Left colon (tissue), 2 donors: ENCODE results near the gene CD93. TPM values are rescaled to one million over a fixed set of nuclear protein-coding genes. Genes with fewer than 3 reads are reported as not detected.

ENCODE experiments used
- ATAC-seq: fragments of 200-7000 bp; cut with Tn5 transposase; one replicate; pipeline ENCODE4 v1.9.1; 2020; ENCODE audit warnings: mild to moderate bottlenecking, moderate library complexity
- DNase-seq, 2 donors: peaks; one replicate each; pipeline ENCODE4 v3.0.0-alpha.2; 2020
- intact Hi-C, 2 donors: fragments of 100-400 bp; cut with DNase I in 1 of 2; cut with micrococcal nuclease in 1 of 2; formaldehyde crosslinking; loops; one replicate each; pipeline versions ENCODE4 v1.11.2 to v1.14.0; 2022; cut with DNase I, micrococcal nuclease
- total RNA-seq, 2 donors: library from RNA; stranded (reverse); fragmentation: NEBNext Ultra II Directional; extraction: Animal tissue kit (Norgen Biotek cat#: 25700); gene quantifications; one replicate each; pipeline ENCODE4 v1.2.1, GENCODE V29; 2021
- donor health status: DM: no; HTN: no; CAD: no.
- donor health status: DM: yes; HTN: yes; CAD: no.

The CD93 gene
- total RNA-seq, 2 donors from 2014 or later, result 9.0 to 14.2 TPM

- intact Hi-C loops, result no loop called here
- ATAC-seq, result no peak
- no peak for DNase-seq
These were observed 1.6 kb upstream of the CD93 start for GRCh38 chr20:23087587-23088251.

GRCh38 chr20:23086931-23087411, 847 bp upstream of the CD93 start:
- intact Hi-C loops, result no loop called here
- ATAC-seq (no peak), DNase-seq (no peak)

- no peak for DNase-seq
- intact Hi-C loops, result no loop called here
- ATAC-seq, result no peak
These were observed 578 bp downstream of the CD93 start for GRCh38 chr20:23085436-23086055.

- ATAC-seq (no peak), DNase-seq (no peak)
- intact Hi-C loops, result no loop called here
These were observed 1.2 kb downstream of the CD93 start for GRCh38 chr20:23084845-23085365.

- intact Hi-C loops, result no loop called here
These were observed 1.8 kb downstream of the CD93 start for GRCh38 chr20:23084282-23084844.

GRCh38 chr20:23083553-23084220, 2.4 kb downstream of the CD93 start:
- DNase-seq, result no peak
- intact Hi-C loops, result no loop called here
- ATAC-seq, result no peak

More at GRCh38 chr20:23084282-23084844, 1.8 kb downstream of the CD93 start:
- ATAC-seq, result no peak
- no peak for DNase-seq

- DNase-seq, result no peak
- ATAC-seq, result no peak
- intact Hi-C loops, result no loop called here
These were observed 3.1 kb downstream of the CD93 start for GRCh38 chr20:23082846-23083552.

GRCh38 chr20:23081263-23081819, 4.8 kb downstream of the CD93 start:
- intact Hi-C loops, result no loop called here
- ATAC-seq, result no peak
- no peak for DNase-seq

GRCh38 chr20:23080521-23080920, 5.6 kb downstream of the CD93 start:
- DNase-seq, result no peak
- intact Hi-C loops, result no loop called here
- ATAC-seq, result no peak

- DNase-seq, result no peak
These were observed 6.2 kb downstream of the CD93 start for GRCh38 chr20:23079926-23080325.

GRCh38 chr20:23079016-23079351, 7.1 kb downstream of the CD93 start:
- intact Hi-C loops, result no loop called here
- DNase-seq (no peak), ATAC-seq (no peak)

More at GRCh38 chr20:23079926-23080325, 6.2 kb downstream of the CD93 start:
- no peak for ATAC-seq
- intact Hi-C loops, result no loop called here

GRCh38 chr20:23078351-23079015, 7.6 kb downstream of the CD93 start:
- DNase-seq, result no peak
- intact Hi-C loops, result no loop called here

GRCh38 chr20:23077277-23077676, 8.8 kb downstream of the CD93 start:
- no peak for ATAC-seq
- intact Hi-C loops, result no loop called here
- DNase-seq, result no peak

More at GRCh38 chr20:23078351-23079015, 7.6 kb downstream of the CD93 start:
- no peak for ATAC-seq

GRCh38 chr20:23074052-23074451, 12.1 kb downstream of the CD93 start:
- ATAC-seq (no peak), DNase-seq (no peak)
- intact Hi-C loops, result no loop called here

GRCh38 chr20:23072892-23073586, 13.1 kb downstream of the CD93 start:
- intact Hi-C loops, result no loop called here
- ATAC-seq (no peak), DNase-seq (no peak)

- ATAC-seq, result no peak
- intact Hi-C loops, result no loop called here
- DNase-seq, result no peak
These were observed 14.1 kb downstream of the CD93 start for GRCh38 chr20:23071996-23072395.

GRCh38 chr20:23071398-23071797, 14.7 kb downstream of the CD93 start:
- intact Hi-C loops, result no loop called here
- ATAC-seq (no peak), DNase-seq (no peak)

- no peak for DNase-seq
- no peak for ATAC-seq
These were observed 17.0 kb downstream of the CD93 start for GRCh38 chr20:23069108-23069507.

More at GRCh38 chr20:23069108-23069507, 17.0 kb downstream of the CD93 start:
- intact Hi-C loops, result no loop called here
